NCI-H526 (cell line): Measurements from ENCODE around the gene GPR55.

ENCODE experiments used
- DNase-seq, 2 experiments: peaks; one replicate each; lab custom pipeline; 2025; lab: John Stamatoyannopoulos, UW

The GPR55 gene

GRCh38 chr2:230900336-230900995 is 24.6 kb downstream of the GPR55 start:
- DNase-seq: no peak

GRCh38 chr2:230899786-230900185 is 25.3 kb downstream of the GPR55 start:
- DNase-seq: no peak

GRCh38 chr2:230899287-230899686 is 25.8 kb downstream of the GPR55 start:
- peak in 1 of 2 experiments; percentile 15 for DNase-seq

GRCh38 chr2:230898713-230899091 is 26.3 kb downstream of the GPR55 start:
- no peak for DNase-seq

- no peak for DNase-seq
These were observed 26.9 kb downstream of the GPR55 start for GRCh38 chr2:230898016-230898712.

- no peak for DNase-seq
These were observed 28.5 kb downstream of the GPR55 start for GRCh38 chr2:230896346-230897115.

- no peak for DNase-seq
These were observed 29.3 kb downstream of the GPR55 start for GRCh38 chr2:230895536-230896345.

GRCh38 chr2:230893841-230894781 is 30.9 kb downstream of the GPR55 start:
- DNase-seq: no peak

- DNase-seq: no peak
These were observed 31.7 kb downstream of the GPR55 start for GRCh38 chr2:230893338-230893737.

GRCh38 chr2:230891509-230891908 is 33.5 kb downstream of the GPR55 start:
- no peak for DNase-seq

- DNase-seq: no peak
These were observed 34.0 kb downstream of the GPR55 start for GRCh38 chr2:230891064-230891463.

GRCh38 chr2:230890646-230891045 is 34.4 kb downstream of the GPR55 start:
- no peak for DNase-seq

GRCh38 chr2:230889911-230890601 is 35.0 kb downstream of the GPR55 start:
- no peak for DNase-seq

- no peak for DNase-seq
These were observed 36.1 kb downstream of the GPR55 start for GRCh38 chr2:230888824-230889400.

- DNase-seq: no peak
These were observed 37.7 kb downstream of the GPR55 start for GRCh38 chr2:230887342-230887741.

GRCh38 chr2:230886671-230887071 is 38.4 kb downstream of the GPR55 start:
- DNase-seq: no peak

GRCh38 chr2:230886206-230886605 is 38.8 kb downstream of the GPR55 start:
- DNase-seq: no peak

- DNase-seq: peak in 1 of 2 experiments; percentile 22
These were observed 39.4 kb downstream of the GPR55 start for GRCh38 chr2:230885463-230886130.

GRCh38 chr2:230881840-230882239 is 43.2 kb downstream of the GPR55 start:
- DNase-seq: no peak
